GM12878 (cell line): ENCODE results near the gene PDIA3. TPM values are rescaled to one million over a fixed set of nuclear protein-coding genes. Genes with fewer than 3 reads are reported as not detected.
A peak's percentile ranks its signal among the peaks of the same experiment; 100 is the strongest.

Experiments
- ATAC-seq: fragments of 200-7000 bp; cut with Tn5 transposase; 3 replicates; pipeline ENCODE4 v1.9.1; 2020; ENCODE audit warnings: mild to moderate bottlenecking, moderate library complexity
- BruUV-seq: library from RNA; stranded (reverse); fragments of 400-500 nt; replicated peaks from 2 replicates; lab custom pipeline; 2021; lab: Mats Ljungman, UMichigan
- CTCF ChIA-PET: fragments of 300-600 bp; sonication (Branson Sonifier 250); formaldehyde crosslinking; extraction: SDS; loops from one replicate; lab custom pipeline; 2021; ENCODE audit warnings: inconsistent platforms; lab: Yijun Ruan, JAX
- POLR2A ChIA-PET: fragments of 350-600 bp; formaldehyde crosslinking; extraction: SDS; loops from one replicate; lab custom pipeline; 2021; ENCODE audit warnings: inconsistent platforms; lab: Charles Lee
- RAD21 ChIA-PET: fragments of 300-600 bp; sonication (Branson Sonifier 250); formaldehyde crosslinking; loops from one replicate; lab custom pipeline; 2023; ENCODE audit warnings: antibody characterized with exemption; ENCODE audit not compliant: unreplicated experiment; lab: Charles Lee
- SMC1A ChIA-PET: fragments of 300-600 bp; sonication (Branson Sonifier 250); formaldehyde crosslinking; loops from one replicate; lab custom pipeline; 2023; ENCODE audit not compliant: unreplicated experiment, uncharacterized antibody; lab: Charles Lee
- DNase-seq: peaks from one replicate; pipeline ENCODE4 v3.0.0-alpha.2; 2011; ENCODE audit warnings: low read depth, low spot score
- FAIRE-seq: peaks from 3 replicates; lab custom pipeline; 2011; peaks lifted over from hg19 to GRCh38; lab: Jason Lieb, UNC
- H2AFZ ChIP-seq: 2 replicates; pipeline ENCODE4 v1.6.0; 2011; ENCODE audit warnings: low read depth, low read length, control low read depth; ENCODE audit not compliant: control insufficient read depth
- H3K27ac ChIP-seq: 2 replicates; pipeline ENCODE4 v1.5.1; 2011; ENCODE audit warnings: control low read depth; ENCODE audit not compliant: control insufficient read depth, insufficient read depth
- H3K27me3 ChIP-seq, 2 experiments: replicated peaks in 1 of 2; 2 replicates each; pipeline versions ENCODE4 v1.6.0 to v1.6.1; 2011; ENCODE audit warnings: low read length in 1 of 2; ENCODE audit not compliant: control insufficient read depth in 2 of 2, insufficient read depth in 2 of 2
- H3K36me3 ChIP-seq, 2 experiments: 2 replicates each; pipeline ENCODE4 v1.5.1; 2011; ENCODE audit warnings: low read length in 1 of 2; ENCODE audit not compliant: control insufficient read depth in 2 of 2, insufficient read depth in 2 of 2
- H3K4me1 ChIP-seq: 2 replicates; pipeline ENCODE4 v1.6.1; 2011; ENCODE audit warnings: mild to moderate bottlenecking, low read length, moderate library complexity, mixed read lengths; ENCODE audit not compliant: control insufficient read depth, insufficient read depth
- H3K4me2 ChIP-seq: 2 replicates; pipeline ENCODE4 v1.6.0; 2011; ENCODE audit warnings: control low read depth; ENCODE audit not compliant: control insufficient read depth, insufficient read depth
- H3K4me3 ChIP-seq: fragments of 200-600 bp; sonication (generic); 2 replicates; pipeline ENCODE4 v1.5.1; 2016
- H3K79me2 ChIP-seq: 2 replicates; pipeline ENCODE4 v1.6.0; 2011; ENCODE audit warnings: low read length; ENCODE audit not compliant: control insufficient read depth, insufficient read depth
- H3K9ac ChIP-seq: 2 replicates; pipeline ENCODE4 v1.8.0; 2011; ENCODE audit warnings: low read length, control low read depth, mixed read lengths; ENCODE audit not compliant: control insufficient read depth, insufficient read depth
- H3K9me3 ChIP-seq: replicated peaks from 3 replicates; pipeline ENCODE4 v1.5.1; 2011; ENCODE audit warnings: mild to moderate bottlenecking, low read length; ENCODE audit not compliant: control insufficient read depth, insufficient read depth
- H4K20me1 ChIP-seq: 2 replicates; pipeline ENCODE4 v1.6.0; 2011; ENCODE audit not compliant: control insufficient read depth, insufficient read depth
- ATF7 ChIP-seq: fragments of 450-650 bp; IDR thresholded peaks from 2 replicates; pipeline ENCODE4 v1.6.1; 2016; ENCODE audit warnings: low read depth, mild to moderate bottlenecking
- BACH1 ChIP-seq: fragments of 450-650 bp; IDR thresholded peaks from 2 replicates; pipeline ENCODE4 v1.6.1; 2017; ENCODE audit warnings: mild to moderate bottlenecking, borderline replicate concordance
- BCL3 ChIP-seq: IDR thresholded peaks from 2 replicates; pipeline ENCODE4 v1.6.1; 2011; ENCODE audit warnings: borderline replicate concordance, low read depth, mild to moderate bottlenecking, moderate library complexity, low read length; ENCODE audit not compliant: insufficient read depth, poor library complexity, severe bottlenecking
- CHD1 ChIP-seq: IDR thresholded peaks from 2 replicates; pipeline ENCODE4 v1.6.1; 2012; ENCODE audit warnings: low read depth, low read length, improper control_type of control experiment
- IKZF1 ChIP-seq: fragments of 450-650 bp; conservative IDR thresholded peaks from 2 replicates; pipeline ENCODE4 v1.6.1; 2017; ENCODE audit warnings: antibody characterized with exemption, mild to moderate bottlenecking
- IKZF2 ChIP-seq, 2 experiments: fragments of 450-650 bp; IDR thresholded peaks; 2 replicates each; pipeline ENCODE4 v1.6.1; 2017; ENCODE audit warnings: mild to moderate bottlenecking in 2 of 2, moderate library complexity in 2 of 2
- JUNB ChIP-seq: IDR thresholded peaks from 2 replicates; pipeline ENCODE4 v1.6.1; 2016; ENCODE audit warnings: antibody characterized with exemption, mild to moderate bottlenecking
- NBN ChIP-seq: fragments of 450-650 bp; IDR thresholded peaks from 2 replicates; pipeline ENCODE4 v1.6.1; 2016
- RUNX3 ChIP-seq: IDR thresholded peaks from 2 replicates; pipeline ENCODE4 v1.6.1; 2012; ENCODE audit warnings: low read length, inconsistent platforms
- SREBF2 ChIP-seq: IDR thresholded peaks from 2 replicates; pipeline ENCODE4 v1.6.1; 2012; ENCODE audit warnings: mild to moderate bottlenecking, low read length
- ZBTB11 ChIP-seq: fragments of 450-650 bp; formaldehyde crosslinking; IDR thresholded peaks from 2 replicates; pipeline ENCODE4 v1.5.0; 2022; ENCODE audit warnings: mild to moderate bottlenecking, missing genetic modification characterization
- WGBS: methylation state at CpG from one replicate; pipeline ENCODE4 v1.1.6; 2016; ENCODE audit warnings: low lambda C conversion rate; ENCODE audit not compliant: insufficient replicate concordance, insufficient coverage; ENCODE audit errors: missing lambda C conversion rate; 5-methylcytosine and 5-hydroxymethylcytosine counted together
- in situ Hi-C: fragments of 300-500 bp; cut with MboI; formaldehyde crosslinking; loops from 9 replicates; pipeline ENCODE4 v1.14.3; 2018; ENCODE audit warnings: mixed read lengths
- intact Hi-C: fragments of 100-400 bp; cut with micrococcal nuclease; formaldehyde crosslinking; loops from one replicate; pipeline ENCODE4 v1.14.2; 2022; ENCODE audit not compliant: unreplicated experiment
- polyA plus RNA-seq, 11 experiments: library from polyadenylated mRNA; depleted of rRNA in 4 of 11; unstranded in 6 of 11; stranded (reverse) in 5 of 11; fragments of >200 nt; fragmentation: Nextera tagmentation in 4 of 11; fragmentation: Illumina TruSeq in 1 of 11; extraction: Ambion mirVana in 4 of 11; extraction: Trizol in 1 of 11; gene quantifications; 1 replicate in 1 of 11; 2 replicates in 10 of 11; pipeline versions ENCODE4 v1.2.1 to v1.2.3, GENCODE V29; 2011 to 2016; ENCODE audit warnings: inconsistent platforms in 2 of 11, missing spikeins in 2 of 11, low read depth in 1 of 11
- total RNA-seq, 4 experiments: library from RNA; depleted of rRNA in 3 of 4; stranded (reverse); fragments of >200 nt in 3 of 4; fragmentation: Illumina TruSeq in 1 of 4; extraction: Trizol in 1 of 4; gene quantifications; 2 replicates each; pipeline versions ENCODE4 v1.2.1 to v1.2.3, GENCODE V29; 2013 to 2021

Gene PDIA3
- total and polyA plus RNA-seq, 10 of the 15 experiments (the other 5 are each of a cell fraction or from before 2014, with no cell fraction given), result 18.2 to 716 (median 181) TPM

- ChIA-PET RAD21 (interaction anchor here (0.9 to 1.4 kb wide), 3 partner anchors 9 to 12 kb away, joined by 4 to 5 read pairs (median 5); no protein-coding TSS in a partner anchor), POLR2A (interaction anchor here (0.8 to 4.4 kb wide), 4 partner anchors 10 to 44 kb away, joined by 3 to 58 read pairs (median 14); partner anchors contain the start of genes HYPK and SERINC4), CTCF (interaction anchor here (0.7 to 5.8 kb wide), 3 partner anchors 9 to 287 kb away, joined by 3 to 72 read pairs (median 4); partner anchors contain the start of gene SERF2), SMC1A (interaction anchor here (14.9 kb wide), 1 partner anchor 13 kb away, joined by 129 read pairs; the partner anchor contains the start of gene SERF2)
- intact Hi-C loops, result loop anchor here (5.0 kb wide), 1 partner anchor 48 kb away; the partner anchor contains the start of gene WDR76
- Histone ChIP-seq H2AFZ (no peak overlapping the region), H3K4me1 (peaks cover 16% of the 10 kb centered on the region), H3K4me3 (no peak overlapping the region), H3K79me2 (no peaks in the 10 kb centered on the region), H3K36me3 (peaks cover 0 to under 1% of the 10 kb centered on the region in 2 experiments; a peak in 1 of 4 replicates), H3K27me3 (no peaks in the 10 kb centered on the region), H4K20me1 (no peaks in the 10 kb centered on the region), H3K9me3 (no peaks in the 10 kb centered on the region; the same call in 2 of the 3 replicates), H3K27ac (no peak overlapping the region), H3K4me2 (0 out of 2 replicates have a peak overlapping the region, but pooled peaks have one; percentile 9), H3K9ac (no peak overlapping the region)
- in situ Hi-C loops, result loop anchor here (25.0 kb wide), 1 partner anchor 1517 kb away; the partner anchor contains the start of genes GANC and TMEM87A
- FAIRE-seq, result no peak
- DNase-seq, result no peak
- 71% methylated on average over 1 of the region's 1 CpG for WGBS
- BruUV-seq, result no TSS peak
- TF ChIP-seq ZBTB11 (CRISPR knock-in tag) (no peak), IKZF2 (IDR thresholded peaks at IDR 0.05) (peak; percentile 52 to 69; a peak in 2 of 4 replicates), RUNX3 (peak; percentile 28; the same call in 1 of the 2 replicates), IKZF1 (peak; percentile 57; the same call in 1 of the 2 replicates), NBN (peak; percentile 39; the same call in 1 of the 2 replicates), SREBF2 (no peak), ATF7 (0 out of 2 replicates have a peak, but pooled peaks have one; percentile 24), BCL3 (no peak), JUNB (no peak), BACH1 (no peak), CHD1 (no peak)
- no peak for ATAC-seq
Observed at GRCh38 chr15:43779016-43779415, 32.8 kb downstream of the PDIA3 start.
